Measurements from ENCODE around the gene NAA10. TPM values are rescaled to one million over a fixed set of nuclear protein-coding genes. Genes with fewer than 3 reads are reported as not detected.

The NAA10 gene
- total RNA-seq, 6 donors from 2014 or later = 30.7 to 116 (median 76.2) TPM

DNA sequence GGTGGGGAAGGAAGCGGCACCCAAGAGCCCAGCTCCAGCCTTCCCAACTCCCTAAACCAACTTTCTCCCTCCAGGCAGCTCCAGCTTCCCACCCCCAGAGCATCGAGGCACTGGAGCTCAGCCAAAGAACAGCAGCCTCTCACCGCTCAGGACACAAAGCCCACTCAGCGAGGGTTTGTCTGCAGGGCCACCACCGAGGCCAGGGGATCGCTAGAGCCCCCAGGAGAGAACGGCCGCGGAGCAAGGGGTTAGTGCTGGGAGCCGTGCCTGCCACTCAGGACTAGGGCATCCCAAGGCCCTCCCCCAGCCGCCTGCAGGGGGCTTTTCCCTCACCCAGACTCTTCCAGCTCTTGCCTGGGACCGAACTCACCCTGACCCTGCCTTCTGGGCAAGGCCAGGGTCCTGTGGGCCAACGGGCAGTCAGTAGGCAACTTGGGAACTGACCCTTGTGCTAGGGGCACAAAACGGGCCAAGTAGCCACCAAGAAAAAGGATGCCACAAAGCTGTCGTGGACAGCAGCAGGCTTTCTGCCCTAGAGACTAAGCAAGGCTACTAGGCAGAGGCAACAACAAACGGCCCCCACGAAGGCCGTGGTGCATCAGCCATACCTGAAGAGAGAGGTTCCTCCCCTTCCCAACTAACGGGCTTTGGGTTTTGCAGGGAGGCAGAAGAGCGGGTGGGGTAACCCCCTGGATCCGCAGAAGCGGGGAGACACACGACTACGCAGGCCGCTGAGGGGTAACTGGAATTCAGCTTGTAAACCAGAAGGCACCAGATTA lies 34.5 kb upstream of the NAA10 start:
- ATAC-seq (ENCODE audit: low FRiP score in 2 of 2) (no peak), DNase-seq (no peak)
- Histone ChIP-seq H3K27ac (peak overlapping the region; percentile 95 to 100 (median 100)), H3K4me3 (peak overlapping the region; percentile 64 to 90 (median 75)), H3K9me3 (peaks cover 0 to 10% (median 0%) of the 10 kb centered on the region in 4 donors), H3K27me3 (no peaks in the 10 kb centered on the region), H3K36me3 (peaks cover 0 to 3% (median 0%) of the 10 kb centered on the region in 4 donors), H3K4me1 (peaks cover 36 to 66% (median 45%) of the 10 kb centered on the region in 4 donors)
- no peak for TF ChIP-seq CTCF (IDR thresholded peaks at IDR 0.05)
- no peak for TF ChIP-seq EP300 (IDR thresholded peaks at IDR 0.05)
- TF ChIP-seq POLR2AphosphoS5 (IDR thresholded peaks at IDR 0.05) = no peak
- no peak for TF ChIP-seq POLR2A (IDR thresholded peaks at IDR 0.05)
- 8 to 49% methylated on average over 5 to 25 of the region's 25 CpGs for WGBS, 2 donors

- ATAC-seq (ENCODE audit: low FRiP score in 2 of 2) (no peak), DNase-seq (peak in 1 of 2 donors; percentile 19)
- H3K9me3 ChIP-seq = peaks cover 0 to 10% (median 0%) of the 10 kb centered on the region in 4 donors
- peak overlapping the region in 2 of 4 donors; percentile 75 to 90 for H3K4me3 ChIP-seq
- H3K36me3 ChIP-seq = peaks cover 0 to 7% (median 4%) of the 10 kb centered on the region in 4 donors
- peak overlapping the region; percentile 18 to 100 (median 98) for H3K27ac ChIP-seq
- 61% methylated on average over 7 of the region's 12 CpGs; no CpG with 5 or more reads in 1 of the 2 donors for WGBS, 2 donors
- no peaks in the 10 kb centered on the region for H3K27me3 ChIP-seq
- TF ChIP-seq POLR2AphosphoS5 (IDR thresholded peaks at IDR 0.05) = no peak
- no peak for TF ChIP-seq POLR2A (IDR thresholded peaks at IDR 0.05)
- no peak for TF ChIP-seq CTCF (IDR thresholded peaks at IDR 0.05)
- TF ChIP-seq EP300 (IDR thresholded peaks at IDR 0.05) = no peak
- peaks cover 36 to 60% (median 39%) of the 10 kb centered on the region in 4 donors for H3K4me1 ChIP-seq
These were observed 33.9 kb upstream of the NAA10 start for GRCh38 chrX:153968754-153969124.

- peaks cover 0 to 10% (median 0%) of the 10 kb centered on the region in 4 donors for H3K9me3 ChIP-seq
- H3K4me1 ChIP-seq = peaks cover 32 to 55% (median 34%) of the 10 kb centered on the region in 4 donors
- WGBS, 2 donors = 40 to 79% methylated on average over 9 of the region's 9 CpGs
- peaks cover 0 to 11% (median 7%) of the 10 kb centered on the region in 4 donors for H3K36me3 ChIP-seq
- no peak for TF ChIP-seq CTCF (IDR thresholded peaks at IDR 0.05)
- TF ChIP-seq EP300 (IDR thresholded peaks at IDR 0.05) = no peak
- no peak for TF ChIP-seq POLR2AphosphoS5 (IDR thresholded peaks at IDR 0.05)
- no peak for TF ChIP-seq POLR2A (IDR thresholded peaks at IDR 0.05)
- H3K27me3 ChIP-seq = no peaks in the 10 kb centered on the region
- no peak for ATAC-seq (ENCODE audit: low FRiP score in 2 of 2)
- no peak for DNase-seq
- peak overlapping the region in 3 of 4 donors; percentile 95 to 100 (median 100) for H3K27ac ChIP-seq
- peak overlapping the region in 1 of 4 donors; percentile 90 for H3K4me3 ChIP-seq
These were observed 33.4 kb upstream of the NAA10 start for GRCh38 chrX:153968255-153968654.

DNA sequence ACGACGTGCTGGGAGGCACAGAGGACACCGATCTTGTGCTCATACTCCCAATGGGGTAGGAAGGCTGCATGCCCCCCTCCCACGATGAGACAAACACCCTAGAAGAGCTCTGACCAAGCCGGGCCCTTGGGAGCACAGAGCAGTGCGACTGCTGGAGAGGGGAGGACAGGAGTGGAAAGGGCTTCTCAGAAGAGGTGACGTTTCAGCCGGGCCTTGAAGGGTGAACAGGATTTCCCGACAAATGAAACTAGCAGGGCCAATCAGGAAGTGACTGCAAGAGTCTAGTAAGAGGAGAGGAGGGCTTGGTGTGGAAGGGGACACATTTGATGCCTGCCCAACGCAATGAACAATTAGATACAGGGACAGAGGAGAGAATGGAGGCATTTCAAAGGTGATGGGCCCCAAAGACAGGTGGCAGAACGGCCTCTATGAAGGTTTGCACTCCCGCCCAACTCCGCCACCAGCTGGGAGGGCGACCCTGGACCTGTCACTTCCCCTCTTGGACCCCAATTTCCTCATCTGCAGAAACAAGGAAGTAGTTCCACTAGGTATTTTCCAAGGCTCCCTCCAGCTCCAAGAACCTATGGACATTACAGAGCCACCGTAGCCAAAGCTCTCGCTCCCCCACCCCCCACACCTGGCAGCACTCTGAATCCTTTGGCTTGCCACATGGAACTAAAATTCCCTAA lies 32.8 kb upstream of the NAA10 start:
- peak overlapping the region in 2 of 4 donors; percentile 17 to 90 for H3K4me3 ChIP-seq
- peak overlapping the region; percentile 44 to 100 (median 98) for H3K27ac ChIP-seq
- peaks cover 32 to 52% (median 34%) of the 10 kb centered on the region in 4 donors for H3K4me1 ChIP-seq
- DNase-seq (peak in 1 of 2 donors; percentile 48), ATAC-seq (ENCODE audit: low FRiP score in 2 of 2) (no peak)
- TF ChIP-seq EP300 (IDR thresholded peaks at IDR 0.05) (no peak), CTCF (IDR thresholded peaks at IDR 0.05) (no peak), POLR2AphosphoS5 (IDR thresholded peaks at IDR 0.05) (no peak), POLR2A (IDR thresholded peaks at IDR 0.05) (no peak)
- H3K36me3 ChIP-seq = peaks cover 0 to 17% (median 10%) of the 10 kb centered on the region in 4 donors
- WGBS, 2 donors = 35 to 68% methylated on average over 11 to 16 of the region's 16 CpGs
- H3K27me3 ChIP-seq = no peaks in the 10 kb centered on the region
- H3K9me3 ChIP-seq = peaks cover 0 to 10% (median 0%) of the 10 kb centered on the region in 4 donors
